HG03575 (cell line): ENCODE results near the gene GMDS.

Experiments used
- ATAC-seq: cut with Tn5 transposase; IDR thresholded peaks from one replicate; pipeline ENCODE4 v1.9.1; 2021; ENCODE audit not compliant: unreplicated experiment, insufficient number of reproducible peaks, low FRiP score; ENCODE audit errors: extremely low read depth

GMDS gene

GRCh38 chr6:1819007-1819406, 426.4 kb downstream of the GMDS start:
- ATAC-seq, result no peak

DNA sequence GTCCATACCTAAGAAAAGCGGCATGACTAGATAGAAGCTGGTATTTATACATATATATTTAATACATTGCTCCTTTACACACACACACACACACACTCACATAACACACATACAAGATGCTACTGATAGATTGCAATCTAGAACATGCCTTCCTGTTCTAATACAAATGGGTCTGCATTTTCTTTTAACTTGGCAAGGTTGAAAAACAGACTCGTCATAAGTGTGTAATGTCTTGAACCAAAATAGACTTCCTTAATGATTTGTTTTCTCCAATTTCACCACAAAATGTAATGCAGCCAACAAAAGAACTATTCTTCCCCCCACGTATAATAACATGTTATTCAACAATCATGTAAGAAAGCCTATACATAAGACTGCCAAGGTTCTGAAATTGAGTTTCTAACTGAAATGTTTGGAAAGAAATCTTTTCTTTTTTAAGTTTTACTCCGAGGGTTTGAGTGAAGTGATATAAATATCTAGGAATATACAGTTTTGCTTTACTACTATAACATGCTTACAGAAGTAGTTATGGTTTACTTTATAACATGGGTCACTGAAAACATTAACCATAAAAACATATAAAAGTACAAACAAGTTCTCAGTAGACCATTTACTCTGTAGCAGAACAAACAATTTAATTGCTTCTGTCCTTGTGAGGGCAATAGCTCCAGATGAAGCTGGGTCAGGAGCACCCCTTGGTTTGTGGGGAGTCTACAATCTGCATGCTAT, 428.2 kb downstream of the GMDS start:
- ATAC-seq, result no peak

- ATAC-seq, result no peak
These were observed 429.5 kb downstream of the GMDS start for GRCh38 chr6:1815827-1816452.

DNA sequence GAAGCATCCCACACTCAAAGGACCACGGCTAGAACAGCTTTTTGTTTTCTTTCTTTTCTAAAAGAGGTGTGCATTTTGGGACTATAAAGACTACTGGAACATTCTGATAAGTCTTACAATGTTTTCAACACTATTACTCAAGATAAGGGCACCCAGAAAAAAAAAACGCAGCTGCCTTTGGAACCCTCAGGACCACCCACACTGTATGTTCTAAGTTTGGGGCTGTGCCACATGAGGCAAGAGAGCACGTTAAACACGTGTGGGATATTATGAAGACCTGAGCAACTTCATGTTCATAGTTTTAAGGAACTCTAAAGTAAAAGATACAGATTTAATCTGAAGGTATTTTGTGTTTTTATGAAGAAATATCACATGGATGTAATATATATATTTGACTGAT, 431.1 kb downstream of the GMDS start:
- ATAC-seq, result no peak

DNA sequence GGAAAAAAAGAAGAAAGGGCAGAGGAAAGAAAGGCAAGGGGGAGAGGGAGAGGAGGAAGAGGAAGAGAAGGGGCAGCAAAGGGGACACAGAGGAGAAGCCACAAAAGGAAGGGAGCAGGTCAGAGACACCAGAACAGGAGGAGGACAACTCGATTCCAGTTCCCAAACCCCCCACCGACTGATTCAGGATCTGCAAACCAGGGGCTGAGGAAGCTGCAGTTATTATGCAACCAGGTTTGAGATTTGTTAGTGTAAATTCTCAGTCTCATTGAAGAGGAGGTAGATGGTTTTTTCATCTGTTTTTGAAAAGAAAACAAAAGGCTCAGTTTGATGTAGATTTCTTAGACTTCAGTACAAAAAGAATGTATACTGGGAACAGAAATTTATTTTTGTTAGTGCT, 432.9 kb downstream of the GMDS start:
- ATAC-seq, result no peak

DNA sequence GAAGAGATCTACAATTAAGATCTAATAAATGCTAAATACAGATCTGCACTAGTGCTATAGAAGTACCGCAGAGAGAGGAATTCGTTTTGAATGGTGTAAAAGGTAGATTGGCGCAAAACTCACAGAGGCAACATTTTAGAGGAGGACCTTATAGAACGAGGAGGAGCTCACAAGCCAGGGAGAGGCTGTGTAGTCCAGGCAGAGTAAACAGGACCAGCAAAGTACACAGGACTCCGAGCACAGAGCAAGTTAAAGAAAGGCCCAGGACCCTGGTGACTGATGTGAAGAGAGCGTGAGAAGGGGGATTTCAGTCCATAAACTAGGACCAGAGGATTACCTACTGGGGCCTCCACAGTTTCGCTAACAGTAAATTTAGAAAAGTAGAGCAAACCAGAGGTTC, 433.4 kb downstream of the GMDS start:
- no peak for ATAC-seq

DNA sequence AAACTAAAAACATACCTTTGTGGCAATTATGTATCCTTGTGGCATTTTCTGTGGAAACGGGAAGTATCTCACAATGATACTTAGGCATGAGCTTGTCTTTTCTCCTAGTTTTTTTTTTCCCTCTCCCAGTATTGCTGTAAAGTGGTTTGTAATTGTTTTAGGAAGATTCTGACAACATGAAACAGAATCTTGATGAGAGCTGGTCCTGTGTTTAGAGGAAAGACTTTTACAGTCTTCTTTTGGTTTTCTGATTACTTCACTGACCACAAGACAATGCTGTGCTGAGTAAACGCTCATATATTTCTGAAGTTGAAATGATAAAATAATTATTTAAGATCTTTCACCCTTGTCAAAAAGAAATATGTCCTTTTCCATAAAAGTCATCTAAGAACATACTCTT, 434.5 kb downstream of the GMDS start:
- no peak for ATAC-seq

GRCh38 chr6:1809291-1809988, 436.0 kb downstream of the GMDS start:
- no peak for ATAC-seq

GRCh38 chr6:1806935-1807334, 438.5 kb downstream of the GMDS start:
- no peak for ATAC-seq

DNA sequence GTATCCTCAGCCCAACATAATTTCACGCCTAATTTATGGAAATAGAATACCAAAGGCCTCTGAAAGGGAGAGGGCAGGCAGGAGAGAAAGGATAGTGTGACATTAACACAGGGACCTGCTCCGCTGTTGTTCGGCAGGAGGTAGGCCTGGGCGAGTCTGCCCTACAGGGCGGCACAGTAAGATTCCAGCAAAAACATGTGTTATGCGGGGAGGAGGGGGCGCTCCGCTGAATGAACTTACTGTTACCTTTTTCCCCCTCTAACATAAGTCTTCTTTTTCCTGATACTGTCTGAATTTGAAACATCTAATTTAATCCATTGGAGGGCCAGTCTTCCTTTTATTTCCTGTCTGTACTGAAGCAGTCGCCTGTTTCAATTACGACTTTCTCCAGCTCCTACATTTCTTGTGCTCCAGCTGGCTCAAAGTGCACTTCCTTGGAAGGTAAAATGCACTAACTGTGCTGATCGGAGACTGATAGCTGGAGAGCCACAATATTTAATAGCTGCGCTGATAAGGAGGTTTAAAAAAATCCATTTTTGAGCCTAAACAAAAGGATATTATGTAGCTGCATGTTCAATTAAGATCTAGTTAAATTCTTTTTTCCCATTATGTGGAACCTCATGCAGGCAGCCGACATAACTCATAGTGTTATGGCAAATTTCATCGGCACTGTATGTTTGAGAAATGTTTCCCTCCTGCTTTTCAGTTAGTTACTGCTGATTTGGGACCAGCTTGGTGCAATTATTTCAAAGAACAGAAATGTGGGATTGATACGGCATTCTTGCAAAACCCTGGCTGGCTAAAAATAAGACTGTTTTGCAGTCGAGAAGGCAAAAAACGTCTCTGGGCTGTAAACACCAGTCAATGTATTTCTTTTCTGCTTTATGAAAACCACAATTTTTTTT, 442.7 kb downstream of the GMDS start:
- no peak for ATAC-seq

DNA sequence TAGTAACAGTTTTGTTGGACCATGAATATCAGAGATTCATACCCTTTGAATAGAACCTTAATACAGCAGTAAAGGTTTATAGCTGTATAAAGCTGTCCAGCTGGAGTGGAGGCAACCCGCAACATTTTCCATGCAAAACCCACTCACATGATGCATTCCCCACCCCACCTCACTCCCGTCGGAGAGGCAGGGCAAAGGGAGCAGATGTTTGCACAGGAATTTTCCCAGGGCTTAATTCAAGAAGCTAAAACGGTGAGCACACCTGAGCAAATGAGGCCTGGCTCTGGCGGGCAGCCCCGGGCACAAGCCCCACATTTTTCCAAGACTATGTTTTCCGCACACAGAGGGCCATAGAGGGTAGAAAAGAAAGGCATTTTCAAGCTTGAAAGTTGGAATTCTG, 444.0 kb downstream of the GMDS start:
- ATAC-seq, result no peak

DNA sequence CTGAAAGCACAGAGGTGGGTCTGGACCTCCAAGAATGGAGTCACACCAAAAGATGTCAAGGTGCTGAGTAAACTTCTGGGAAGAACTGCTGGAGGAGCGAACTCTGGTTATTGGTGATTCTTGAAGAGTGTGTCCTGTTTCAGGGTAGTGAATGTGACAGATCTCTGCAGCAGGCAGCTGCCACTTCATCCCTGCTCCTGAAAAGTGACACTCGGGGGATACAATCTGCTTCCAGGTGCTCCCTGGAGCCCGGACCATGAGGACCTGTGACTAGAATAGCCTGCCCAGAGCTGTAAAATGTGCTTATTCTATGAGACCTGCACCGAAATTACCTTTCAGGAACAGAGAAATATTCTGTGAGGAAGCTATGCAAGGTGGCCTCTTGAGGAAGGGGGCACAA, 444.6 kb downstream of the GMDS start:
- ATAC-seq, result no peak

DNA sequence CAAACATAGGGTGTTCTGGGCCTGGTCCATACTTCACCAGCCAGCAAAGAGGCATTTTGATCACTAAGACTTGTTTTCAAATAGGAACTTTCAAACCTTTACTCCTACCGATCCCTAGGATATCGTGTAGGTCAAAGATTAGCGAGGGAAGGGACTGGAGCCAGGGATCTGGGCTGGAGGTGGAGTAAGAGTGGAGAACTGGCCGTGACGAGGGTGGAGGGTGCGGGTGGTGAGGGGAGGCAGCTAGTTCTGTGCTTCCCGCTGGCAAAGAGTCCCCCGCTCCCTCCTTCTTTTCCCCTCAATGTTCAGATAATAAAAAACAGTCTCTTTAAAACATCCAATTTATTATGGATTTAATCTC, 446.5 kb downstream of the GMDS start:
- ATAC-seq, result no peak

GRCh38 chr6:1798303-1798964, 447.0 kb downstream of the GMDS start:
- no peak for ATAC-seq

DNA sequence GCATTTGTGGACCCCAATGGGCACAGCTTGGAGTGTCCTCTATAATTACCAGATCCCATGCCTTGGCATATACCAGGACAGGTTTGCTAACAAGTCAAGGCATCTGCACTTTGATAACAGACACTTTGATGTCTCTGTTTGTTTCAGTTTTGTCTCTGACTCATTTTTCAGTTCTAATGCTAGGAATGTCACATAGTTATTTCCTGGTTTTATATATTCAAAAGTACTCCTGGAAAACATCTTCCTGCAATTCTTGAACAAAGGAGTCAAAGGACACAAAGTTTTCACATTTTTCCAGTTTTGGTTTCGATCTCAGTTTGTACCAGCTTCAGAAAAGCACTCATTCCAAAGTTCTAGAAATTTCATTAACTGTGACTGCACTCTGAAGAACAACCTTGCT, 447.6 kb downstream of the GMDS start:
- ATAC-seq, result no peak

DNA sequence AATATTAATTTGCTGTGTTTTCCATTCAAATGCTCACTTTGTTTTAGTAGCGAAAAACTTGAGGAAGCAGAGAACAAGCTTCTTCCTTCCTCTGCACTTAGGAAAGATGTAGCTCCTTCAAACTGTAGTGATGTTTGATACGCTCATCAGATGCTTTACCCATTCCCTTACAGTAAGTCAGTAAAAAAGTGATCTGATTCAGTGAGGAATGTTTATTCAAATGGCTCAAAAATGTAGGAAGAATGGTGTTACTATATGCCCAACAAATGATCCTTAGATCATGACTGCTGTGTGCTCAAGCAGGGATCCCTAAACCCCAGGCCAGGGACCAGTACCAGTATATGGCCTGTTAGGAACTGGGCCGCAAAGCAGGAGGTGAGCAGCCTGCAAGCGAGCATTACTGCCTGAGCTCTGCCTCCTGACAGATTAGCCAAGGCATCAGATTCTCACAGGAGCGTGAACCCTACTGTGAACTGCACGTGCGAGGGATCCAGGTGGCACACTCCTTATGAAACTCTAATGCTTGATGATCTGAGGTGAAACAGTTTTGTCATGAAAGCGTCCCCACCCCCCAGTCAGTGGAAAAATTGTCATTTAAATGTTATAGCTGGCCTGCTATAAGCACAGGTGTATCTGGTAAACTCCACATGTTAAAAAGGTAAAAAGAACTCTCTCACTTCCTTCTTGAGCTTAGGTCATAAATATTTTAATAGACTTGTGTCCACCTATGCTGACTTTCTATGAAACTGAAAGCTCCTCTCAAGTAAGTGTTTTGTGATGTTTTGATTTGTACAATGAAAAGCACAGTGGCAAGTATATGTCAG, 448.5 kb downstream of the GMDS start:
- peak; percentile 68 for ATAC-seq

DNA sequence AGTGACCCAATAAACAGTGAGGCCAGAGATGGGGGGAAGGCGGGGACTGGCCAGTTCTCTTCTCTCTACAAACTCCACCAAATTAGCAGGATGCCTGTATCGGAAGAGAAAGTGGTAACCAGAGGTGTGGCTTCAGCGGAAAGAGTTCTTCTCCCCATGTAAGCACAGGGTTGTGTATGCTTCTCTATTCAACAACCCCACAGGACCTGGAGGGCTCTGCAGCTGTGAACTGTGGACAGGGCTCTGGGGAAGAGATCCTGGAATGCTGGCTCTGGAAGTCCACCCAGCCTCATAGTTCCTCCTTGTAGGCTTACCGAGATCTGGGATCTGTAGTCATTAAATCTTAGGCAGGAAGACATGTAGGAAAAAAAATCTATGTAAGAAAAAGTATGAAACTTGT, 449.5 kb downstream of the GMDS start:
- ATAC-seq, result no peak

GRCh38 chr6:1792989-1793388, 452.4 kb downstream of the GMDS start:
- no peak for ATAC-seq
